GM12892 (cell line): ENCODE results near the gene SLC51A.
"Not testable (repeated sequence)": the region's sequence is repeated elsewhere in the genome, so short reads cannot be mapped to it uniquely, and the experiment has no call there.

Experiments
- DNase-seq: peaks from one replicate; pipeline ENCODE4 v3.0.0; 2011; ENCODE audit not compliant: insufficient read length
- FAIRE-seq: peaks from 2 replicates; lab custom pipeline; 2011; peaks lifted over from hg19 to GRCh38; lab: Jason Lieb, UNC
- POLR2A ChIP-seq: IDR thresholded peaks from 2 replicates; pipeline ENCODE4 v1.6.1; 2011; ENCODE audit warnings: low read depth, low read length, control low read depth
- POLR2AphosphoS5 ChIP-seq: IDR thresholded peaks from 2 replicates; pipeline ENCODE4 v1.6.1; 2011; ENCODE audit warnings: low read depth, low read length, control low read depth
- TAF1 ChIP-seq: IDR thresholded peaks from 2 replicates; pipeline ENCODE4 v1.6.1; 2011; ENCODE audit warnings: low read depth, mild to moderate bottlenecking, control low read depth, low read length, borderline replicate concordance

The SLC51A gene

GRCh38 chr3:196195664-196196265 lies 20.6 kb upstream of the SLC51A start:
- no peak for FAIRE-seq
- TF ChIP-seq TAF1 (no peak), POLR2AphosphoS5 (no peak), POLR2A (no peak)

GRCh38 chr3:196197524-196197923 lies 18.8 kb upstream of the SLC51A start:
- no peak for FAIRE-seq
- TF ChIP-seq POLR2AphosphoS5 (no peak), POLR2A (no peak), TAF1 (no peak)
- DNase-seq: no peak

More at GRCh38 chr3:196195664-196196265, 20.6 kb upstream of the SLC51A start:
- DNase-seq: no peak

GRCh38 chr3:196198081-196198675 lies 18.2 kb upstream of the SLC51A start:
- no peak for FAIRE-seq
- DNase-seq: no peak
- TF ChIP-seq POLR2A (no peak), POLR2AphosphoS5 (no peak), TAF1 (no peak)

GRCh38 chr3:196198771-196199753 lies 17.3 kb upstream of the SLC51A start:
- no peak for FAIRE-seq
- TF ChIP-seq POLR2A (no peak), TAF1 (no peak), POLR2AphosphoS5 (no peak)
- DNase-seq: no peak

GRCh38 chr3:196202516-196202970 lies 13.8 kb upstream of the SLC51A start:
- FAIRE-seq (no peak), DNase-seq (no peak)
- TF ChIP-seq POLR2AphosphoS5: no peak

GRCh38 chr3:196203846-196204245 lies 12.5 kb upstream of the SLC51A start:
- FAIRE-seq (no peak), DNase-seq (no peak)
- TF ChIP-seq TAF1: no peak
- TF ChIP-seq POLR2A: no peak
- TF ChIP-seq POLR2AphosphoS5: no peak

GRCh38 chr3:196205442-196206205 lies 10.7 kb upstream of the SLC51A start:
- not testable (repeated sequence) for FAIRE-seq, DNase-seq

- no peak for DNase-seq
- no peak for FAIRE-seq
- TF ChIP-seq POLR2A (no peak), TAF1 (no peak), POLR2AphosphoS5 (no peak)
These were observed 9.0 kb upstream of the SLC51A start for GRCh38 chr3:196207159-196207832.

- DNase-seq (peak; percentile 73), FAIRE-seq (no peak)
- TF ChIP-seq TAF1 (no peak), POLR2AphosphoS5 (no peak), POLR2A (no peak)
These were observed 8.3 kb upstream of the SLC51A start for GRCh38 chr3:196207833-196208607.

- TF ChIP-seq POLR2AphosphoS5: no peak
- no peak for TF ChIP-seq TAF1
- no peak for TF ChIP-seq POLR2A
- FAIRE-seq (no peak), DNase-seq (no peak)
These were observed 7.2 kb upstream of the SLC51A start for GRCh38 chr3:196208942-196209695.

- FAIRE-seq, DNase-seq: not testable (repeated sequence)
These were observed 6.2 kb upstream of the SLC51A start for GRCh38 chr3:196209944-196210672.
